Jurkat, Clone E6-1 (cell line): ENCODE results near the gene NDUFA12.
A peak's percentile ranks its signal among the peaks of the same experiment; 100 is the strongest.
"Not testable (repeated sequence)": the region's sequence is repeated elsewhere in the genome, so short reads cannot be mapped to it uniquely, and the experiment has no call there.

ENCODE experiments used
- DNase-seq: peaks from one replicate; pipeline ENCODE4 v3.0.0-alpha.2; 2011; ENCODE audit warnings: low read depth, low spot score
- H3K4me3 ChIP-seq: 2 replicates; pipeline ENCODE4 v1.5.1; 2011; ENCODE audit warnings: mild to moderate bottlenecking, low read length, control low read depth, moderate library complexity

Gene NDUFA12

GRCh38 chr12:94985099-94985498 is 18.4 kb downstream of the NDUFA12 start:
- not testable (repeated sequence) for DNase-seq, H3K4me3 ChIP-seq

DNA sequence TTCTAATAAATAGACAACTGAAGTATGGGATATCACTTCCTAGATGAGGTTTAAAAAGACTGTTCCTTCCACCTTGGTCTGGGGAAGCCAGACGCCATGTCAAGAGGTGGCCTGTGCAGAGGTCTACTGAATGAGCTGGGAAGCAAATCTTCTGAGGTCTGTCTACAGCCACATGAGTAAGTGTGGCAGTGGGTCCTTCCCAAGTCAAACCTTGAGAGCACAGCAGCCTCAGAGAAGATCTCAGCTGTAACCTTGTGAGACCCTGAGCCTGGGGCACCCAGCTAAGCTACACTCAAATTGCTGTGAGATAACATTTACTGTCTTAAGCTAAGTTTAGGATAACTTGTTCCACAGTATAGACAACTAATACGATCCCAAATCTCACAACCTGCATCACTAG is 20.2 kb downstream of the NDUFA12 start:
- H3K4me3 ChIP-seq = no peak overlapping the region
- DNase-seq = no peak

DNA sequence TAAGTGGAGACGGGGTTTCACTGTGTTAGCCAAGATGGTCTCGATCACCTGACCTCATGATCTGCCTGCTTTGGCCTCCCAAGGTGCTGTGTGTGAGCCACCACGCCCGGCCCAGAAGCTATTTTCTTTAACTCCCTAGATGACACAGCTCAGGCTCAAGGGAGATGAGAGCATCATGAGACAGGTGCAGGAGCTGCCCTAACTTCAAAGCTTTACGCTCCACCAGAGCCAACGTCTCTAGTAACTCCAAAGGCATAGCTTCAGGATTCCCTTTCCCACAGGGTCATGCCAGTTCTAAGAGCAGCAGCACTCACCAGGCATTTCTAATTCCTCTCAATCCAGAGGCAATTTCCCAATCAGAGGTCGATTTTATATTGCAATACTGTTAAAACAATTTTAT is 21.0 kb downstream of the NDUFA12 start:
- DNase-seq = no peak
- no peak overlapping the region for H3K4me3 ChIP-seq

DNA sequence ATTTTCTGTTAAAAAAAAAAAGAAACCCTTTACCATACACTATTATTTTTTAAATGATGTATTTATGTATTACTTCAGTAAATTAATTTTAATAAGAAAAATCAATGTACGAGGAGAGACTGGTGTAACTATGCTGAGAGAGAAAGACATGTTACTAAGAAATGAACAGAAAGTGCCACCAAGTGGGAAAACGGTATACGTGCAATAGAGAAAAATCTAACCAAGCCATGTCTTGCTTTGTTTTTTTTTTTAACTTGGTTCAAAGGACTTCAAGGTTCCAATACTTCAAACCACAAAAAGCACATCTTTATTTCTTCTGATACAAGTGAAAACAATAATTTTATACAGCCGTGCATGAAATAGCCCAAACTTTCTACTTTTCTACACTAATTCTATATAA is 22.9 kb downstream of the NDUFA12 start:
- no peak overlapping the region for H3K4me3 ChIP-seq
- peak; percentile 65 for DNase-seq

DNA sequence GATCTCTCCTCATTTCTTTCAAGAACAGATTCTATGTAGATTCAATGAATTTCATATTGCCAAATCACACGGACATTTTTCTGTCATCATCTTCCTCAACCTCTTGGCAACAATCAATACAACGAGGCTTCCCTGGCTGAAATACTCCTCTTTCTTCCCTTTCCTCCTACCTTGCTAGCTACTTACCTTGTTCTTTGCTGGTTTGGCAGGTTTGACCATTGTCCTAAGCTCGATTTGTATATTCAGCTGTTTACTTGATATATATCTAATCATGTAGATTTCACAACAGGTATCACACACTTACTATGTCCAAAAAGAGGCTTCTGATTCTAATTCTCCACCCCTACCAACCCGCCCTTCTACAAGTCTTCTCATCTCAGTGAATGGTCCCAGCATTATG is 23.6 kb downstream of the NDUFA12 start:
- no peak for DNase-seq
- no peak overlapping the region for H3K4me3 ChIP-seq

- DNase-seq = no peak
- no peak overlapping the region for H3K4me3 ChIP-seq
These were observed 25.6 kb downstream of the NDUFA12 start for GRCh38 chr12:94977766-94978468.

GRCh38 chr12:94973221-94973620 is 30.3 kb downstream of the NDUFA12 start:
- H3K4me3 ChIP-seq = no peak overlapping the region
- no peak for DNase-seq

- H3K4me3 ChIP-seq = no peak overlapping the region
These were observed 30.7 kb downstream of the NDUFA12 start for GRCh38 chr12:94972795-94973194.

GRCh38 chr12:94971923-94972322 is 31.6 kb downstream of the NDUFA12 start:
- no peak for DNase-seq
- H3K4me3 ChIP-seq = no peak overlapping the region

More at GRCh38 chr12:94972795-94973194, 30.7 kb downstream of the NDUFA12 start:
- DNase-seq = no peak

DNA sequence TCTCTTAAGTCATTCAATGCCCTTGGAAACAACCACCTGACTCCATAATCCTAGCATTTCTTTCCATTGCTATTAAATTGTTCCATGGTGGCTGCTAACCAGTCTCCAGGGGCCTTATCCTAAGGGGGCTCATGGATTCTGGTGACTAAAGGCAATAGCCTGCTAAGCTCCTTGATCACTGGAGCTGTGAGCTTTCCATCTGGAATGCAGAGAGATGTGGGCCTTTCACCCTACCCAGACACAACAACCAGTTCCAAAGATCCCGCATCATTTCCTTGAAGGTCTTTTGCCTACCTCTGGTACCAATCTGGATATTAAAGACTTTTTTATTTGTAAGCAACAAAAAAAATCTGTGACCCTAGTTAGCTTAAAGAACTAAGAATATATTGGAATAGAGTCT is 32.9 kb downstream of the NDUFA12 start:
- no peak for DNase-seq
- no peak overlapping the region for H3K4me3 ChIP-seq

DNA sequence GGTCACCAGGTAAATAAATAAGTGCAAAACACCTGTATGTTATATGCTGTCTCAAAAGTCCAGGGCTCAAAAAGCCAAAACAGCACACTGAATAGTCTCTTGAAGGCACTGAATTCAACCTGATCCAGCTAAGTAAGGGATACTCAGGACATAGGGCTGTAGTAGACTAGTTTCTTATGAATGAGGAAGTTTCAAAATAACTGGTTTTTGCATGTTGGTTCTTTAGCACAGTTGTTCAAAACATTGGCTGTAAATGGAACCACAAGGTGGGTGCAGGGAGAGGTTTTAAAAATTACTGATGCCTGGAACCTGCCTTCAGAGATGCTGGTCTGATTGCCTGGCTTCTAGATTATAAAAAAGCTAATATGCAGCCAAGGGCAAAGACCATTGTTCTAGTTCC is 34.1 kb downstream of the NDUFA12 start:
- no peak overlapping the region for H3K4me3 ChIP-seq
- DNase-seq = no peak

GRCh38 chr12:94965982-94966630 is 37.4 kb downstream of the NDUFA12 start:
- DNase-seq = no peak
- H3K4me3 ChIP-seq = no peak overlapping the region

GRCh38 chr12:94963649-94964048 is 39.8 kb downstream of the NDUFA12 start:
- no peak for DNase-seq
- H3K4me3 ChIP-seq = no peak overlapping the region

DNA sequence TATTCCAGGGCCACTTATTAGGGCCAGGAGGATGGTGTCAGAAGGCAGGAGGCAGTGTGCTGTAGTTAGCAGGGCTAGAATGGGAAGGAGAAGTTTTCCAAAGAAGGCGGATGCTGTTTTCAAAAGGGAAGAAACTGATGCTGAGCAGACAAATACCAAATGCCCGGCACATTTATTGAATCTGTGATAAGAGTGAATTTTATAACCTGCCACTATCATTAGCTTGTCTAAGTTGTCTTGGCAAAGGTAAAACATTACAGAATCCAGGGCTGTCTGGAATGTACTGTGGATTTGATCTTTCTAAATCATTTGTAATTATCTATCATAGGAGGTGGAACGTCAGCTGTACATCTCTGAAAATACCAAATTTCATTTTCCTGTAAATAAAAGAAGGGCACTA is 40.8 kb downstream of the NDUFA12 start:
- no peak overlapping the region for H3K4me3 ChIP-seq
- no peak for DNase-seq

GRCh38 chr12:94961911-94962310 is 41.6 kb downstream of the NDUFA12 start:
- DNase-seq = no peak
- H3K4me3 ChIP-seq = no peak overlapping the region

- H3K4me3 ChIP-seq = no peak overlapping the region
- DNase-seq = no peak
These were observed 42.2 kb downstream of the NDUFA12 start for GRCh38 chr12:94961256-94961824.

- no peak for DNase-seq
- no peak overlapping the region for H3K4me3 ChIP-seq
These were observed 46.5 kb downstream of the NDUFA12 start for GRCh38 chr12:94957006-94957405.

DNA sequence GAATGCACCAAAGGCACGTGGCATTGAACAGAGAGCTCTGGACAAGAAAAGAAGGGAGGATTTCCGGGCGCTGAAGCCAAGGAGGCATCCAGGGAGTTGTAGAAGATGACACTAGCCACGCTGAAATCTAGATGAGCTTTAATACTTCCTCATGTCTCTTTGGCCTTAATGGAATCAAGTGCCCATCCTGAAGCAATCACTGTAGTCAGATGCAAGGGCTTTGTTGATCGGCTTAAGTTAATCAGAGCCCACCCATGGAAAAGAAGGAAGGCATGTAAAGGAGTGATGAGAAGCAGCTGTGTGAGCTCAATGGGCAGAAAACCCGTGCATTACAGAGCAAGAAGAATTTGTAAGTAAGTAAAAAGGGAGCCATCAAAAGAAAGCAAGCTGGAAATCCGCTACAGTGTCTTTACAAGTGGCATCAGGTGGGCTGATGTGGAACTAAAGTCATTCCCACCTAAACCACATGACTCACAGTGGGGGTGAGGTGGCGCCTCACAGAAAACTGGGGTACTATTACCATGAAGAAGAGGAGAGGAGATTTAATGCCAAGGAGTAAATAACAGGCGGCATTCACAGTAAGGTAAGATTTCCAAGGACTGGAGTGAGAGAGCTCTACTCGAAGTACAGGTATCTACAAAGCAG is 48.4 kb downstream of the NDUFA12 start:
- peak; percentile 5 for DNase-seq
- H3K4me3 ChIP-seq = no peak overlapping the region

- no peak overlapping the region for H3K4me3 ChIP-seq
- DNase-seq = no peak
These were observed 49.3 kb downstream of the NDUFA12 start for GRCh38 chr12:94954029-94954685.

DNA sequence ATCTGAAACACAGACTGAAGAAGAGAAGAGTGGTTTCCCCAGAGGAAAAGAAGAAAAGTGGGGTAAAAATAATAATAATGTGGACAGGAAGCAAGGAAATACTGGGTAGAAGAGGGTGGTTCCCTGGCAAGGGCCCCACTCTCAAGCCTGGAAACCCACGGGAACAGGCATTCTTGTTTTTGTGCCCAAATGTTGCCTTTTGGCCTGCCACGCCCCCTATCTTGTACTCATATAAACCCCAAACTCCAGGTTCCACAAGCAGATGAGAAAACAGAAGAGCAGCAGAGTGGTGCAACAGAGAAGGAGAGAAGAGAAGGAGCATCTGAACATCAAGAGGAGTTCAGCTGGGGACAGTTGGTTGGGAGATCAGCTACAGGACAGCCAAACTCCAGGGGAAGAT is 51.2 kb downstream of the NDUFA12 start:
- DNase-seq = no peak
- no peak overlapping the region for H3K4me3 ChIP-seq
